ENCODE measurements around the gene SPTBN2.

The SPTBN2 gene

DNA sequence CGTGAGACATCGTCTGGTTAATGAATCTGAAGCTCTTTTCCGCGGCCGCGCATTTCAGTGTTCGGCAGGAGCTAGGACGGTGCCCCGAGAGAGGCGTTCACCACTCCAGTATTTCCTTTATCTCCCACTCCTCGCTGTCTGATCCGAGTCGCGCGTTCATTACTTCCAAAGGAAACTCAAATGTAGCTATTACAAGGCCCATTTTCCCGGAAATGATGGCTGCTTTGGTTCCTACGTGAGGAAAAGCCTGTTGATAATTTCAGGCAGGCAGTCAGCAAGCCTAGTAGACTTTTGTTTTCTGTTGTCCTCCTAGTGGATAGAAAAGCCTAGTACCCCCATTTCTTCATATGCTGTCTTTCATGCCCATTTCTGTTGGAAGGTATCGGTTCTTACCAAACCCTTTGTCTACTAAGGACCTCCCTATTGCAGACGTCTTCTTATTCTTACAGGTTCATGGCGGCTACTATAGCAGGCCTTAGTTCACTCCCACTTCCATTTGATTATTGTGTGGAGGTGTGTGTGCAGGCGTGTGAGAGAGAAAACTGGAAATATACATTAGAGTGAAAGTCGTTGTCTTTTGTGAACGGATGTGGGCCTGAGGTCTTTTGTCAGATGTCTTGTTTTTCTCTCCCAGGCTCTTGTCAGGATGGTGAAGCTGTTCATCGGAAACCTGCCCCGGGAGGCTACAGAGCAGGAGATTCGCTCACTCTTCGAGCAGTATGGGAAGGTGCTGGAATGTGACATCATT, 89.8 kb downstream of the SPTBN2 start:
- DNase-seq (ENCODE audit: low read depth in 2 of 2), result no peak

DNA sequence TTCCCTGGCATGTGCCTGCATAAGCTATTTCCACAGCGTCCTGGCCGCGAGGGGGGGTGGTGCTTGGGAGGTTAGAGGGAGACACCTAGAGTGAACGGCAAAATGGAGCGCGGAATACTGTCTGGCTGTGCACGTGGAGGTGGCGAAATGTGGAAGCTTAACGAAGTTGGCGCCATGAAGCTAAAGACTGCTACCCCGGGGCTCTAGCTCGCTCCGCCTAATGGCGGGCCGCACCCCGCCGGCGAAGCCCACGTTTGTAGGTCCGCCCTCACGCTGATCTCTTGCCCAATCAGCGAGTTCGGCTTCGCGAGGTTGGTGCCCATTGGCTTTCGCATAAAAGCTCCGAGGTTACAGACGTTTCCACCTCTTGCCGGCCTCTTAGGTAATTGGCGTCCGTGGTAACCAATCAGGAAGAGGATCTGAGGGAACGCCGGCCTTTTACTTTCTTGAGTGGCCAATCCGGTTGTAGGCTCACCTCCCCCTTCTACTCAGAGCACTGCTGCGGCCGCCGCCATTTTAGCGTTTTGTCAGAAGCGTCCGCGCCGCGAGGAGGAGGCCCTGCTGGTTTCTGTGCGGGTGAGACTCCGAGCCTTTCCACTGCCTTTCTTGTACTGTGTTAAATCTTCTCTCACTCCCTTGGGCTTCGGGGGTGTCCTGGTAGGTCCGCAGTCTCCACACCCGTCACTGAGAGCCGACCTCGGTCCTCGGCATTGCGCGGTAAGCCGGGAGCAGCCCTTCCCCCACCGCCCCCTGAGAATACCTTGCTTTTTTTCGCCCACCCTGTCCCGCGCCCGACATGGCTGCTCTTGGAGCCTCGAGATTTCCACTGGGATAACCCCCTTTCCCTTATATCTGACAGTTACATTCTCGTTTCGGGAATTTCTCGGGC, 90.6 kb downstream of the SPTBN2 start, which contains the start of gene RBM4:
Gene RBM4, plus strand, starts transcription at position 527 of the 889 bp plus-strand sequence. CDS start 1,009 bp downstream, outside the sequence.
- peak; percentile 89 to 96 for DNase-seq (ENCODE audit: low read depth in 2 of 2)

DNA sequence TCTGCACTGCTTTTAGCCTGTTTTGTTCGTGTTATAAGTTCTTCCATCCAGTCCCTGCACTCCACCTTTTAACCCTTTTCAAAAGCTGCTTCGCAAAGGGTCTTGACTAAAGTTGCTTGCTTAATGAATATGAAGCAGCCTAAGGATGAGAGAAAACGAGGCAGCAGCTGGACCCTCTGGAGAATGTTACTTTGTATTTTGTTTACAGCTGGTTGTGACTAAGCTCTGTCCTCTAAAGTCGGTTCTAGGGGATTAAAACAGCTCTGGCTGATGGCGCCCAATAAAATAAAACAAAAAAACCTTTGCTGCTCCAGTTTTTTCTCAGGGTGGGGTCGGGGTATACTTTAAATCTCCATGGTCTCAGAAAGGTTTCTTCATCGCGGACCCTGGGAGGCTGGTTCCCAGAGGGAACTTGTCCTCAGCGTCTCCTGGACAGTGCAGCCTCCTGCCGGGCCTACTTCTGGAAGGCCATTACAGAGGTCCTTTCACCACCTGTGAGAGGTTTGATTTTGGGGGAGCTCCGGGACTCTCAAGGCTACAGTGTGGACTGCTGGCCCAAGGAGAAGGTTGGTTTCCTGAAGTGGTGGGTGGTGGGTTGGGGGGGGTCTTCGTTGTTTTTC, 91.3 kb downstream of the SPTBN2 start:
- DNase-seq (ENCODE audit: low read depth in 2 of 2), result no peak

DNA sequence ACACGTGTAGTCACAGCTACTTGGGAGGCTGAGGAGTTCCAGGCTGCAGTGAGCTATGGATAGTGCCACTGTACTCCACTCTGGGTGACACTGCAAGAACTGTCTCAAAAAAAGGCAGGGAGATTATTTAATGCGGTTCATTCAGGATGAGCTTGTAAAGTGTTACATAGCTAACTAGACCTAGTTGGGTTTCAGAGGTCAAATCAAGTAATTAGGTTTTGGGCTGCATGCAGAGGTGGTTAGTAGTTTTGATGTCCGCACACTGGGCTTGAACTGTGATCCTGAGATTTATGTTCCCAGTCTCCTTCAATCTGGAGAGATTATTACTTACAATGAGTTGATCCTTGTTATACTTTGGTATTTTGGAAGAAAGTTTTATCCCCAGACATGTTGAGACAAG, 92.6 kb downstream of the SPTBN2 start:
- no peak for DNase-seq (ENCODE audit: low read depth in 2 of 2)

All from activated CD8-positive, alpha-beta memory T cell treated with anti-CD3 and anti-CD28 coated beads for 4 hours (primary cell).